H4 (cell line): Measurements from ENCODE around the gene PMM2. TPM values are rescaled to one million over a fixed set of nuclear protein-coding genes. Genes with fewer than 3 reads are reported as not detected.
"Not testable (repeated sequence)": the region's sequence is repeated elsewhere in the genome, so short reads cannot be mapped to it uniquely, and the experiment has no call there.

Source experiments
- DNase-seq: peaks from one replicate; pipeline ENCODE4 v3.0.0-alpha.2; 2015; ENCODE audit warnings: low spot score
- total RNA-seq: library from RNA; depleted of rRNA; stranded (reverse); fragments of >200 nt; shearing (Covaris generic); gene quantifications from 2 replicates; pipeline ENCODE4 v1.2.3, GENCODE V29; 2014; rRNA removed

PMM2 gene
- total RNA-seq = 33.6 and 34.9 TPM in 2 replicates

GRCh38 chr16:8797364-8798173, at the start of gene PMM2, which contains the start of gene TMEM186:
Gene PMM2 (plus strand): TSS chr16:8797839. CDS start chr16:8797883, 44 bp downstream.
Gene TMEM186 (minus strand): TSS chr16:8797639. CDS start chr16:8797614, 25 bp downstream.
- DNase-seq = peak; percentile 98

DNA sequence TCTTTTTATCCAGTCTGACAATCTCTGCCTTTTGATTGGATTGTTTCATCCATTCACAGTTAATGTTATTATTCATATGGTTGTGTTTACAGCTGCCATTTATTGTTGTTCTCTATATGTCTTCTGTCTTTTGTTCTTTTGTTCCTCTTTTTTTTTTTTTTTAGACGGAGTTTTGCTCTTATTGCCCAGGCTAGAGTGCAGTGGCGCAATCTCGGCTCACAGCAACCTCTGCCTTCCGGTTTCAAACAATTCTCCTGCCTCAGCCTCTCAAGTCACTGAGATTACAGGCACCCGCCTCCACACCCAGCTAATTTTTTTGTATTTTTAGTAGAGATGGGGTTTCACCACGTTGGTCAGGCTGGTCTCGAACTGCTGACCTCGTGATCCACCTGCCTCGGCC, 48.7 kb upstream of the PMM2 start:
- not testable (repeated sequence) for DNase-seq

- peak; percentile 54 for DNase-seq
Measured at GRCh38 chr16:8751481-8752311, 45.9 kb upstream of the PMM2 start.

DNA sequence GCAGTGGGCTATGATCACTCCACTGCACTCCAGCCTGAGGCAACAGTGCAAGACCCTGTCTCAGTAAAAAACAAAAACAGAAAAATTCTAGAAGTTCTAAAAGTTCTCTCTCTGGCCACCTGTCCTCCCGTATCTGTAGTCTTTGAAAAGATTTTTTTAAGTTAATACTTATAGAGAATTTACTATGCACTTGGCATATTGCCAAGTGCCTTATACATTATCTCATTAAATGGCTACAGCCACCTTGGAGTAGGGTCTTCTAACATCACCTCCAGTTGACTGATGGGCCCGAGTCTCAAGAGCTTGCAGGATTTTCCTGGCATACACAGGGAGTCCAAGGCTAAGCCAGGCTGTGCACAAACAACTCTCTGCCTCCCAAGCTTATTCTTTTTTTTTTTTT, 44.9 kb upstream of the PMM2 start:
- no peak for DNase-seq

DNA sequence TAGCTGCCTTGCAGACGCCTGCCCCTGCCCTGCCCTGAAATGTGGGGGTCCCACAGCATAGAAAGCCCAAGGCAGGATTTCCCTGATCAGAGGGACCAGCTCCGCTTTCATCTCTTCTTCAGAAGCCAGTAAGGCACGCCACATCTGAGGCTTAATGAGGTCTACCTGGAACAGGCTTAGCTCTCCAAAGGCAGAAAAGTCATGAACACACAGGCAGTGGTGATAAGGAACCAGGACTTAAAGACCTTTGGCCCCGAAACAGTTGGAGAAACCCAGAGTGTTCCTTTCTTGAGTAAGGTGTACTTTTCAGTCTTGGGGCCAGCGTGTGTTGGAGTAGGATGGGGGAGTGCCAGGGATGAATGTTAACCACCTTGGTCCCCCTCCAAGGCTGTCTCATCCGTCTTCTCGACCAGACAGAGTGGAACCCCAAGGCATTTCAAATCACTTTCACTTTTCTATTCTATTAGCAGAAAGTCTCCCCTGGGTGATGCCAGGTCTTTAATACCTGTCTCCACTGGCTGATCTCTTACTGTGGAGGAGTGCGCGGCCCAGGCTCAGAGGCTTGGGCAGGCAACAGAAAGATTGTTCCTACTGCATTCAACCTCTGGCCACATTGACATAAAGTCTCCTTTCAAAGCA, 44.1 kb upstream of the PMM2 start:
- no peak for DNase-seq

DNA sequence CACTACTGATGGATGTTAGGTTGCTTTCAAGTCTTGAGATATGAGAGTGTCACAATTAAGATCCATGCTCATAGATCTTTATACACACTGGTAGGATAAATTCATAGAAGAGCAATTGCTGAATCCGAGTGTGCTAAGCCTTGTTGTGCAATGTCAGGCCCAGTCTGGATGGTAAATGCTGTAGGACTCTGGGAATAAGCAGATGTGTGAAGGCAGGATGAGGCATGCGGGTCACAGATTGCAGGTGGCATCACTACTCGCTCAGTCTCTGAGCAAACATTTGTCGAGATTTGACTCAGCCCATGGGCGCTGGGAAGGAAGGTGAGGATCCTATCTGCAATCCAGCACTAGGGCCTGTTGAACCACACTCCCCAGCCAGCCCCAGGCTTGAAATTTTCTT, 40.9 kb upstream of the PMM2 start:
- no peak for DNase-seq

DNA sequence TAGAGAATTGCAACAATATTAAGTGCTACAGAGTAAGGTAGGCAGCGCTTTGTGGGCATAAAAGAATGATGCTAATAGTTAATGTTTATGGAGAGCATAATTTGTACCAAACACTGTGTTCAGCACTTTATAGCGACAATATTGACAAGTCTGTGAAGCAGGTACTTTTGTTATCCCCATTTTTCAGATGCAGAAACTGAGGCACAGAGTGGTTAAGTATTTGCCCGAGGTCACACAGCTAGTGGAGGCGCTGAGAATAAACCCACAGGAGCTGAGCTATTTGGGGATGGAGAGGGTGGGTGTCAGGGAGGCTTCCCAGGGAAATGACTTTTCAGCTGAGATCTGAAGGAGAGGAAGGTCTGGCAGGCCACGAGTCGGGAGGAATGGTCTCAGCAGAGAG, 39.6 kb upstream of the PMM2 start:
- DNase-seq = no peak

DNA sequence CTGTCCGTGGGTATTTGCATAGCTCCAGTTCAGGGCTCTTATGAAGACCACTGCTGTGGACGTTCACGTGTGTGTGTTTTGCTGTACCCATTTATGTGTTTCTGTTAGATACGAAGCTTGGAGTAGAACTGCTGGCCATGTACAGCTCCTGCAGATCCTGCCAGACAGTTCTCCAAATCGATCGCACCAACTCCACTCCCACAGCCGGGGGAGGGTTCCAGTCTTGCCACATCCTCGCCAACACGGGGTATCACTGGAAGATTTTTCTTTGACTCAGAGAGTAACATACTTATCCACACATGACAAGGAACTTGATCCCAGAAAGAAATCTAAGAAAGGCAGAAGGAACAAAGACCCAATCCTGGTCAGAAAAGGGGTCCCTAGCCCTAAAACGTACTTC, 37.6 kb upstream of the PMM2 start:
- DNase-seq = no peak

GRCh38 chr16:8761078-8761477, 36.6 kb upstream of the PMM2 start:
- no peak for DNase-seq

- DNase-seq = no peak
Measured at GRCh38 chr16:8762254-8762653, 35.4 kb upstream of the PMM2 start.

GRCh38 chr16:8763083-8763482, 34.6 kb upstream of the PMM2 start:
- no peak for DNase-seq

DNA sequence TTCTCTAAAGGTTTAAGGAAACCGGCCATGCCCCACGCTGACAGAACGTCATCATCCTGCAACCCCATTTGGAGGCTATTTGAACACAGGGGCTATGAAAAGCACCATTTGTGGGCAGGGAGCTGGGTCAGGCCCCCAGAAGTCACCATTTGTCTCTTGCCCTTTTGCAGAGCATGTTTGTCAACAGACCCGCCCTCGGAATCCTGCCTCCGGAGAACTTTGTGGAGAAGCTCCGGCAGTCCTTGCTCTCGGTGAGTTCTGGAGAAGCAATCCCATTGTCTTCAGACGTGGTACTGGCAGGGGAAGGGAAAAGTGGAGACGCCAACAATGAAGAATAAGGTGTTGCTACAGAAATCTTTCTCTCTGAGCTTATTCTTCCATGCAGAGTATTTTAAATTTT, 33.7 kb upstream of the PMM2 start:
- no peak for DNase-seq

GRCh38 chr16:8764525-8765250, 33.0 kb upstream of the PMM2 start:
- DNase-seq = no peak

DNA sequence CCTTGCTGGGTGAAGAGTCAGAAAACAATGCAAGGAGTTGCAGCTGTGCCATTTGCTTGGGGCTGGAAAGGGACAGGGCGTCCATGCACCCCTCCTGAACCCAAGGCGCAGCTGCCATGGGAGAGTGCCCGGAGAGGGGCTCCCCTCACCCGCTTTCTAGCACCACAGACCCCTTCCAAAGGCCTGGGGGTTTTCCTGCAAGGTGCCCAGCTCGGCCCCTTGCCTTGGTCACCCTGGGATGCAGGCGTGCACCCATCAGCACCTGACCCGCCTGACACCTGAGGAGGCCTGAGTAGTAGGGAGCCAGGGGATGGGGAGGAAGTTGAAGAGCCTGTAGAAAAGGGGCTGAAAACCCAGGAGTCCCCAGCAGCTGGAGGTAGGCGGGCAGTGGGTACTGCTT, 30.5 kb upstream of the PMM2 start:
- DNase-seq = no peak

DNA sequence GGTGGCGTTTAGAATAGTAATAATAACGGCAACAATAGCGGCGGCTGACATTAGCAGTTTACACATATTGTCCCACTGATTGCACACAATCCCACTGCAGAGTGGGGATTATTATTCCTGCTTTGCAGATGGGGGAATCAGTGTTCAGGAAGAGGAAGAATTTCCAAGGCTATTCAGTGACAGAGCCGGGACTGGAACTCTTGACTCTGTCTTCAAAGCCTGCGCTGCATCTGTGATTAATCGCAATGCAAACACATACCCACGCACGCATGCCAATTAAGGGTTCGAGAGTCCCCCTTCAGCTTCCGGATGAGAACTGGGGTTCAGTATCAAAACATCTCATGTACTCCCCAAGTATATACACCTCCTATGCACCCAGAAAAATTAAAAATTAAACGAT, 29.4 kb upstream of the PMM2 start:
- DNase-seq = no peak

- DNase-seq = no peak
Measured at GRCh38 chr16:8768692-8769091, 28.9 kb upstream of the PMM2 start.

DNA sequence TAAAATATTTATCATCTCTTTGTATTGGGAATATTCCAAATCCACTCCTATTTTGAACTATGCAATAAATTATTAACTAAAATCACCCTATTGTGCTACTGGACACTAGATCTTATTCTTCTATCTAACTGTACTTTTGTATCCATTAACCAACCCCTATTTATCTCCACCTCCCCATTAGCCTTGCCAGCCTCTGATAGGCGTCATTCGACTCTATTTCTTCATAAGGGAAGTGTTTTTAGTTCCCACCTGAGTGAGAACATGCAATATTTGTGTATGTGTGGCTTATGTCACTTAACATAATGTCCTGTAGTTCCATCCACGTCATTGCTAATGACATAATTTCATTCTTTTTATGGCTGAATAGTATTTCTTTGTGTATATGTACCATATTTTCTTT, 24.1 kb upstream of the PMM2 start:
- no peak for DNase-seq

GRCh38 chr16:8774208-8774607, 23.4 kb upstream of the PMM2 start:
- no peak for DNase-seq

DNA sequence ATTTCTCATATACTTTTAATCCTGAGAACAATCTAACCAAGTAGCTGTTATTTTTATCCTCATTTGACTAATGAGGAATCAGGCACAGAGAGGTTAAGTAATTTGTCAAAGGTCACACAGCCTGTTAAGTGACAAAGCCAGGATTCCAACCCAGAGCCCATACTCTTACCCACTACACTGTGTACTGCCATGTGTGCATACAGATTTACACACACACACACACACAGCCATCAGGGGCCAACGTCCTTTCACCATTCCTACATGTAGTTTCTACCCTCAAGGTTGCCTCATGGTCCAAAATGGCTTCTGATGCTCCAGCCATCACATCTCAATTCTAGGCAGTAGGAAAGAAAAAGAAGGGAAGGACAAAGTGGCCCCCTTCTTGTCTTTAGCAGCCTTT, 22.3 kb upstream of the PMM2 start:
- DNase-seq = no peak

DNA sequence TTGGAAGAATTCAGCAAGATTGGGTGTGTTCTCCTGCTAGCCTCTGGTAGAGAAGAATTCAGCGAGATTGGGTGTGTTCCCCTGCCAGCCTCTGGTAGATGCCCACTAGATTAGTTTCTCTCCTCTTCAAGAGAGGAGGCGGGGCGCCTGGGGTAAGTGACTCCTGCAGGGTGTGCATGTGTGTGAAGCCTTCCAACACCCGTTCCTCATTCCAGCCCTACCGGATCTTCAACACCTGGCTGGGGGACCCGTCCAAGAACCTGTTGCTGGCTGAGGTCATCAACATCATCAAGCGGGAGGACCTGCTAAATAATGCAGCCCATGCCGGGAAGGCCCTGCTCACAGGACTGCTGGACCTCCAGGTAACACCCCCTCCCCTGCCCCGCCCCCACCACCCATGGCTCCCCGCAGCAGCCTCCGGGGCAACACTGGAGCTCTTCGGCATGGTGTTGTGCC, 21.5 kb upstream of the PMM2 start:
- no peak for DNase-seq

GRCh38 chr16:8777217-8777616, 20.4 kb upstream of the PMM2 start:
- DNase-seq = no peak

- no peak for DNase-seq
Measured at GRCh38 chr16:8781797-8782196, 15.8 kb upstream of the PMM2 start.
